Measurements from ENCODE around the gene PAF1.

Gene PAF1

GRCh38 chr19:39362682-39363657 is 27.9 kb downstream of the PAF1 start:
- DNase-seq (ENCODE audit: low read depth, low spot score): peak; percentile 78
- no peak overlapping the region for H3K4me3 ChIP-seq (ENCODE audit: low read depth, low read length)
- TF ChIP-seq CTCF (IDR thresholded peaks at IDR 0.05; ENCODE audit: low read depth, low read length): no peak
- in situ Hi-C loops (cut with HindIII; ENCODE audit: low sequenced_read_pairs): no loop called here

GRCh38 chr19:39360599-39360998 is 30.3 kb downstream of the PAF1 start:
- DNase-seq (ENCODE audit: low read depth, low spot score): no peak

GRCh38 chr19:39359026-39359425 is 31.9 kb downstream of the PAF1 start:
- in situ Hi-C loops (cut with HindIII; ENCODE audit: low sequenced_read_pairs): no loop called here
- DNase-seq (ENCODE audit: low read depth, low spot score): no peak
- TF ChIP-seq CTCF (IDR thresholded peaks at IDR 0.05; ENCODE audit: low read depth, low read length): no peak
- no peak overlapping the region for H3K4me3 ChIP-seq (ENCODE audit: low read depth, low read length)

More at GRCh38 chr19:39360599-39360998, 30.3 kb downstream of the PAF1 start:
- H3K4me3 ChIP-seq (ENCODE audit: low read depth, low read length): no peak overlapping the region
- in situ Hi-C loops (cut with HindIII; ENCODE audit: low sequenced_read_pairs): no loop called here
- TF ChIP-seq CTCF (IDR thresholded peaks at IDR 0.05; ENCODE audit: low read depth, low read length): no peak

GRCh38 chr19:39356647-39357046 is 34.3 kb downstream of the PAF1 start:
- no peak overlapping the region for H3K4me3 ChIP-seq (ENCODE audit: low read depth, low read length)
- in situ Hi-C loops (cut with HindIII; ENCODE audit: low sequenced_read_pairs): no loop called here
- no peak for TF ChIP-seq CTCF (IDR thresholded peaks at IDR 0.05; ENCODE audit: low read depth, low read length)
- no peak for DNase-seq (ENCODE audit: low read depth, low spot score)

- H3K4me3 ChIP-seq (ENCODE audit: low read depth, low read length): no peak overlapping the region
- no peak for TF ChIP-seq CTCF (IDR thresholded peaks at IDR 0.05; ENCODE audit: low read depth, low read length)
- no peak for DNase-seq (ENCODE audit: low read depth, low spot score)
- in situ Hi-C loops (cut with HindIII; ENCODE audit: low sequenced_read_pairs): no loop called here
Observed at GRCh38 chr19:39356073-39356472, 34.8 kb downstream of the PAF1 start.

- in situ Hi-C loops (cut with HindIII; ENCODE audit: low sequenced_read_pairs): no loop called here
- no peak for TF ChIP-seq CTCF (IDR thresholded peaks at IDR 0.05; ENCODE audit: low read depth, low read length)
- no peak overlapping the region for H3K4me3 ChIP-seq (ENCODE audit: low read depth, low read length)
- DNase-seq (ENCODE audit: low read depth, low spot score): no peak
Observed at GRCh38 chr19:39355253-39355652, 35.7 kb downstream of the PAF1 start.
